Hematopoietic multipotent progenitor cell treated with erythropoietin and hydrocortisone succinate and interleukin-3 and kit ligand, for 8 days (in vitro differentiated cells): ENCODE measurements around the gene GH2.
"Not testable (repeated sequence)": the region's sequence is repeated elsewhere in the genome, so short reads cannot be mapped to it uniquely, and the experiment has no call there.

Experiments
- DNase-seq: peaks from one replicate; pipeline ENCODE4 v3.0.0-alpha.2; 2015

GH2 gene

DNA sequence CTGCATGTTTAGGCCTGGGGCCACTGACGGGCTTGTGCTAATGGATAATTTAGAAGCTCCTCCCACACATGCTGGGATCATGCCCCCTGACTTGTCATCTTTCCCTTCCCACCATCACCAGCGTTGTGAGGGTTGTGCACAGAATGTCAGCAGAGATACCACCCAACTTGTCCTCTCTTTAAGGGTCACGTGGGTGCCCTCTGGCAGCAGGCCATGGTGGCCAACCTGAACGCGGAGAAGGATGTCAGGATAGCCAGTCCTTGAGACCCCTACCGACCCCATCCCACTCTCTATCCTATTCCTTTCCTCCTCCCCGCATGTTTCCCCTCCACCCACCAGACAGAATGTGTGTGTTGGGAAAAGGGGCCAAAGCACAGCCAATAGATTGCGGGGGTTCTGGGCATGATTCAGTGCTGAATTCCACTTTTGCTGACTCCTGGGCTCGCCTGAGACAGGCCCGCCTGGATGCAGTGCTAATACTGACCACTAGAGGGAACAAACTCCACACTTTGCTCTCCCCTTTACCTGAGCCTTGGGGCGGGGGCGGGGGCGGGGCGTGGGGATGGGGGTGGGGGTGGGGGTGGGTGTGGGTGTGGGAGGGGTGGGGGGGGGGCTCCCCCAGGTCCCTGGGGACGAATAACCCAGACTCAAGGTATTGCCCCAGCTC, at the start of gene GH2:
TSS of gene GH2 (minus strand) at position 10 of the 667 bp plus-strand sequence. CDS start 143 bp downstream, outside the sequence.
- peak; percentile 44 for DNase-seq

DNA sequence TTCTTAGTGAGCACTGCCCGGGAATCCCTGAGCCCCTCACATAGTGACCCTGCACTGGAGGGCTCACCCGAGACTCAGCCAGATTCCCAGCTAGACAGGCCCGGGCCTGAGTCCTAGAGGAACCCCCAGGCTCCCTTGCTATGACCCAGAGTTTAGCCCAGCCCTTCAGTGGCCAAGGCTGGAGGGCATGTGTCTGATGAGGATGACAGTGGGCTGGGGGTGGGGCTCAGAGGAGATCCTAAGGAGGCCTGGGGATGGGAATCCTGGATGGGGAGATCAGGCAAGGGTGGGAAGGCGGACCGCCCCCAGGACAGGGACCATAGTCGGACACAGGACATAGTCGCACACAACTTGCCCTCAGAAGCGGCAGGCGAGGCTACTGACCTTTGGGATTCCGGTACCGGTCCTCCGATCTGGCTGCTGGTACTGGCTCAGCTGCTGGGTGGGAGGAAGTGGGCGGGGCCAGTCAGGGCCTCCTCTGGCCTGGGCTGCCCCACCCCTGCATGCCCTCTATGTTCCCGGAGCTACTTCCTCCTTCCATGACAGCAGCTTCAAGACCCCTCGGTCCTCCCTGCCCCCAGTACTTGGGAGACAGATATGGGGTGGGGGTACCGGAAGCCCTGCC, 49.3 kb upstream of the GH2 start:
- DNase-seq, result peak; percentile 35

DNA sequence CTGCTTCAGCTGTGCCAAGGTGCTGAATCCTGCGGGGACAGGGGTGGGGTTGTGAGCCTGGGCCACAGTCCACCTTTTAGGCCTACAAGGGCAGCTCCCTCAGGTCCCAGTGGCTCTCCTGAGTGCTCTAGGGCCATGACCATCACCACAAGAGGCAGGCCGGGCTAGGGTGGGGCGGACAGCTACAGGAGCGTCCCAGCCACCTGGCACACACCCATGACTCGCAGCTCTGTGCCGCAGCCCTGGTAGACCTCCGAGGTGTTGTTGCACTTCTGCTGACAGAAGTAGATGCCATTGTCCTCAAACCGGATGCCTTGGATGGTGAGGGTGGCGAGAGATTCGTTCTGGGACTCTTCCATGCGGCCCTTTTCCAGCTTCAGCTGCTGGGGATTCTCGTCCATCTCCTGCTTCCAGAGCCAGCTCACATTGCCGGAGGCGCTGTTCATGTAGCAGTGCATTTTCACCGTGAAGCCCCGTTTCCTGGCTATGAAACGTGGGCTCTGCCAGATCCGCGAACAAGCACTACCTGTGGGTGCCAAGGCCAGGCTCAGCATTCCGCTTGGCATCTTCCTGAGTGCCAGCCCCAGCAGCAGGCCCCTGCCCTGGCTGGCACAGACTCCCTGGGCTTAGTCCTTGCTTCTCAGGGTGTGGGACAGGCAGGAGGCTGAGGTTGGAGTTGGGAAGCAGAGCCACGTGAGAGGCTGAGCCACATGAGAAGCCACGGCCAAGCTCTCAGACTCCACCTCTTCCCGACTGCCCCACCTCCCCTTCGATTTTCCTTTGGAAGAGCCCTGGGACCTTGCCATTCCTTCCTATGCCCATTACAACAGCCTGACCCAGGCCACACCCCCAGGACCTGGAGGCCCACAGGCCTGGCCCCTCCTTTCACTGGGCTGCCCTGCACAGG, 48.4 kb upstream of the GH2 start:
- no peak for DNase-seq

DNA sequence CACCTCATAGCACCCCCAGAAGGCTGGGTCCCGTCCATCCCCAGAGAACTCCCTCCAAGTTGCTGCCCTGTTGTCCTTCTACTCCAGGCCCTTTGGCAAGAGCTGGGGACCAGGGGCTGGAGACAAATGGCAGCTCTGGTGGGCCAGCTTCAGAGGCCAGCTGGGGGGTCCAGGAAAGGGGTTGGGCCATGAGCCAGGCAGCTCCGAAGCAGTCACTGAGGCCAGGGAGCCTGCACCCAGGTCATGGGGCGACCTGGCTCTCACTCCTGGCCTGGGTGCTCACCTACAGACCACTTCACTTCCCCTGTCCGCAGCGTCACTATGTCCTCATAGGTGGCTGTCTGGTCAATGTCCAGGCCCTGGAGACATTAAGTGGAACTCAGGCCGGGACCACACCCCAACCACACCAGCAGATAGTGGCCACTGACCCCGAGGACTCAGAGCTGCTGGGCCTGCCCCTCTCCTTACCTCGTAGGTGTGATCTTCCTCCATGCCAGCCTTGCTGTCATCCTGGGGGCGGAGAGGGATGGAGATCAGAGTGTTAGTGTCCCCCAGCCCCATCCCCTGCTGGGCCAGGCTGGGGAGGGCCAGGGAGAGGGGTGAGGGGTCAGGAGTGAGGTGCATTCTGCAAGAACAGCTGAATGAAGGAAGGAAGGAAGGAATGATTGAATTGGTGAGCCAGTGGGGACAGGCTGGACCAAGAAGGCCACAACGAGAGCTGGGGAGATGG, 47.4 kb upstream of the GH2 start:
- no peak for DNase-seq

DNA sequence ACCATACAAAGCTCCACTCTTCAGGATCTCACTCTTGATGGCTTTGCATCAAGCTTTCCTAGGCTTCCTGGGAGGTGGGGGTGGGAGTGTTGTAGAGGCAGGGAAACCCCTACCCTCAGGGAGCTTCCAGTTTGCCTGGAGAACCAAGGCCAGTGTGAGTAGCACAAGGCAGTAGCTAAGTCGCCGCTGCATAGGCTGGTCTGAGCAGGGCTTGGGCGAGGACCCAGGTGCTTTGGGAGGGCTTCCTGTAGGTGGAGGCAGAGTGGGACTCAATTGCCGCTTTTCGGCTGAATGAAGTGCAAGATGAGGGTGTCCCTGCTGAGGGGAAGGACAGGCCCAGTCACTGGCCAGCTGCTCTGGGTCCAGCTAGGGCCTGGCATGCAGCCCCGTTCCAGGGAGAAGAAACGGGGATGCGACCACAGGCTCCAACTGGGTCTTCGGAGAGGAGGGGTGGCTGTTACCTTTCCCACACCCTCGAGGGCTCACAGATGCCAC, 46.5 kb upstream of the GH2 start:
- DNase-seq, result no peak

DNA sequence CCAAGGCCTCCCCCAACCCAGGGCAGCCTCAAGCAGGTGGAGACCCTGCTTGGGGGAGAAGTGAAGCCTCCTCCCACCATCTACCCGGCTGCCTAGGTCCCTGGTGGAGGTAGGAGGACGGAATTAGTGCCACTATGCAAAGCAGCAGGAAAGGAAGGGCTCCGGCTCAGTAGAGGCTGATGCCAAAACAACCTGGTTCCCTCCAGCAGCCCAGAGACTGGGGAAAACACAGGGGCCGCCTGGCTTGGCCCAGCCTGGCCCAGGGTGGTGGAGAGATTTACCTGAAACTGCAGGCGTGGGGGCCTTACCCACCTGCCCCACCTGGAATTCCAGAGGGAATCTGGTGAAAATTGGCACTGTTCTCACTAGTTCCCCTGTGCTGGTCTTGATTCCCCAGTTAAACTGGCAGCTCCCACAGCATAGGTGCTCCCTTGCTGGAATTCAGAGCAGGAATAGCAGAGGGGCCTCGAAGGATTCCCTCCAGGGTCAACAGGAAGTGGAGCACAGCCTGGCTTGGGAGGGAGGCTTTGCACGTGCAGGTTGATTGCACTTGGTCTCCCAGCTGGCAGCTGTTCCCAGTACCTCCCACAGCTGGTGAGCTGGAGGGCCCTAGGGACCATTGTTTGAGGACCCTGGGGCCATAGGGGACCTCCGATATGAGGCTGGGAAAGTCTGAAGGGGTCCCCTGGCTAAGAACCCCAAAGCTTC, 45.9 kb upstream of the GH2 start:
- no peak for DNase-seq

DNA sequence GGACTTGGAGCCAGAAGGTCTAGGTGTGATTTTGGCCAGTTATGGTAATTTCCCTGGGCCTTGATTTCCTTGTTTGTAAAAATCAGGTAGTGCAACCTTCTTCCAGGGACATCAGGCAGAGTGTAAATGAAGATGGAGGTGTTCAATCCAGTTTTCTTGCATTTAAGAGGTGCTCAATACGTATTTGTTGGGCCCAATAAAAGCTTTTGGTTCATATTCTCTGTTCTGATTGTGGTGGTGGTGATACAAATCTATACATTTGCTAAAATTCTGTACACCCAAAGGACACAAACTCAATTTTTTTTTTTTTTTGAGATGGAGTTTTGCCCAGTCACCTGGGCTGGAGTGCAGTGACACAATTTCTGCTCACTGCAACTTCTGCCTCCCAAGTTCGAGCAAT, 44.4 kb upstream of the GH2 start:
- no peak for DNase-seq

DNA sequence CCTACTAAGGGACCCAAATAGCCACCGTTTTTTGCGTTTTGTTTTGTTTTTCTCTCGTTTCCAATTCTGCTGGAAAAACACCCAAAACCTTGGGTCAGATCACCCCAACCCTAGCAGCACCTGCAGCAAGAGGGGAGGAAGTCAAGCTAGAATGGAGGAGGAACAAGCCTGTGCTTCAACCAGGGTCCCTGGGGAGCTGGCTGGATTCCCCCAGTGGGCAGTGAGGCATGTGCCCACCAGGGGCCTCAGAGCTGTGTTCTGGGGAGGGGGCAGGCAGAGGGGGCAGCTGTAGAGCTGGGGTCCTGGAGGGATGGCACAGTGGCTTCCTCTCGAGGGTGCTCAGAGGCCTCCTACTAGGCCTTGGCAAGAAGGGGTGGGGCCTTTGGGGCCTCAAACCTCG, 43.9 kb upstream of the GH2 start:
- no peak for DNase-seq

DNA sequence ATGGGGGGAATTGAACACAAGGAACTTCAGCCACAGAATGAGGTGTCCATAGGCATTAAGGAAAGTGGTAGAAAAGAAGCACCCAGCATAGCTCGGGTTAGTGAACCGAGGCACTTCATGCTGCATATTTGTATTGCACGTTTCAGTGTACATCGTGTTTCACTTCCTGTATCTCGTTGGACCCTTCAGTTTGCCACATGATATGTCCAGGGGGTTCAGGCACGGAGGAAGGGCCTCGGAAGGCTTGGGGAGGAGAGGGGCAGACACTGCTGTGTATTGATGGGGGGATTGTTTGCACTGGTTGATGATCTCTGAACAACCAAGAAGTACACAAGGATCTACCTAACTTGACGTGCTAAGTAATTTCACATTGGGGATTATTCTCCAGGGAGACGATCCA, 40.7 kb upstream of the GH2 start:
- DNase-seq, result not testable (repeated sequence)

DNA sequence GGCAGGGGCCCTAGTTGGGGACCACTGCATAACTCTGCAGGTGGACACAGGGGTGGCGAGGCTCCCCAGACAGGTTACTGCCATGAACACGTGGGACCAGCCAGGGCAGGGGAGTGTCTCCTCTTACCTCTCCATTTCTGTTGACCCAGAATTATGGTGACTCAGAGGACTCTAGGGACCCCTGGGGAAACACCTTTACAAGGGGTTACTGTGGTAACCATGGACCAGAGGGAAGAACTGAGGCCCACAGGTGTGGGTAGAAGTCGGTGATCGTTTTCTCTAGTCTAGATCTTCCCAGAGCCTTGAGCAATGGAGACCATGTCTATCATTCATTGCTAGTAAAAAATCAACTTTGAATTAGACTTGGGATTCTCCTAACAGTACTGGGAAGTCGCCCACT, 39.0 kb upstream of the GH2 start:
- DNase-seq, result not testable (repeated sequence)

DNA sequence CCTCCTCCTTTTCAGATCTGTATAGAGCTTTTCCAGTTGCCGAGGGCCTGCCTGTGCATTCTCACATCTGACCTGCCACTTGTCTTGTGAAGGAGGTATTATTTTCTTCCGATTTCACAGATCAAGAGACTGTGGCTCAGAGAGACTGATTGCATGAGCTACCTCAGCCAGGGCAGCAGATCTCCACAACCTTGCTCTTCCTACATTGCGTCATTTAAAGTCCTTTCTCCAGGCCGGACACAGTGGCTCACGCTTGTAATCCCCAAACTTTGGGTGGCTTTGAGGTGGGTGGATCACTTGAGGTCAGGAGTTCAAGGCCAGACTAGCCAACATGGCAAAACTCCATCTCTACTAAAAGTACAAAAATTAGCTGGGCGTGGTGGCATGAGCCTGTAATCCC, 38.3 kb upstream of the GH2 start:
- DNase-seq, result not testable (repeated sequence)

DNA sequence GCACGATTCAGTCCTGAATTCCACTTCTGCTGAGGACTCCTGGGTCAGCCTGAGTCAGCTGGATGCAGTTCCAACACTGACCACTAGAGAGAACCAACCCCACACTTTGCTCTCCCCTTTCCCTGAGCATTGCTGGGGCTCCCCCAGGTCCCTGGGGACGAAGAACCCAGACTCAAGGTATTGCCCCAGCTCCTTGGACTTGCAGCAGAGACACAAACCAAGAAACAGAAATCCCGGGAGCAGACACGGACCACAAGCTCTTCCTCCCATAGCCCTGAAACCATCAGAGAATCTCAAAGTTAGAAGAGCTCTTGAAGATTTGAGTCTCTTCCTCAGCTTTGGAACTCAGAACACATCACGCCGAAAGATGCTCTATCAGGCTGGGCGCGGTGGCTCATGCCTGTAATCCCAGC, 37.6 kb upstream of the GH2 start:
- DNase-seq, result peak; percentile 71

DNA sequence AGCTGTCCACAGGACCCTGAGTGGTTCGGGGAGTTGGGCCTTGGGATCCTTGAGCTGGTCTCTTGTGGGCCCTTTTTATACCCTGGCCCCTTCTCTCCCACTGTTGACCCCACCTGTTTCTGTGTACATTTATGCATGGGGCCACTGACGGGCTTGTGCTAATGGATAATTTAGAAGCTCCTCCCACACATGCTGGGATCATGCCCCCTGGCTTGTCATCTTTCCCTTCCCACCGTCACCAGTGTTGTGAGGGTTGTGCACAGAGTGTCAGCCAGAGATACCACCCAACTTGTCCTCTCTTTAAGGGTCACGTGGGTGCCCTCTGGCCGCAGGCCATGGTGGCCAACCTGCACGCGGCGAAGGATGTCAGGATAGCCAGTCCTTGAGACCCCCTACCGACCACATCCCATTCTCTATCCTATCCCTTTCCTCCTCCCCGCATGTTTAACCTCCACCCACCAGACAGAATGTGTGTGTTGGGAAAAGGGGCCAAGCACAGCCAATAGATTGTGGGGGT, 37.1 kb upstream of the GH2 start, which contains the start of gene GH1:
TSS of gene GH1 (minus strand) at position 51 of the 517 bp plus-strand sequence. CDS start 63 bp downstream, outside the sequence.
- DNase-seq, result not testable (repeated sequence)

DNA sequence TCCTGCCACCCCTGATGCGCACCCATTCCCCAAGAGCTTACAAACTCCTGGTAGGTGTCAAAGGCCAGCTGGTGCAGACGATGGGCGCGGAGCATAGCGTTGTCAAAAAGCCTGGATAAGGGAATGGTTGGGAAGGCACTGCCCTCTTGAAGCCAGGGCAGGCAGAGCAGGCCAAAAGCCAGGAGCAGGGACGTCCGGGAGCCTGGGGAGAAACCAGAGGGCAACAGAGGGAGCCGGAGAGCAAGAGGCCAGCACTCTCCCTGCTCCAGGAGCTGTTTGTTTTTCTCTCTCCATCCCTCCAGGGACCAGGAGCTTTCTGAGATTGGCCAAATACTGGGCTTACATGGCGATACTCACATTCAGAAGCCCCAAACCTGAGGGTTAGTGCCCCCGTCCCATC, 36.6 kb upstream of the GH2 start:
- DNase-seq, result no peak

DNA sequence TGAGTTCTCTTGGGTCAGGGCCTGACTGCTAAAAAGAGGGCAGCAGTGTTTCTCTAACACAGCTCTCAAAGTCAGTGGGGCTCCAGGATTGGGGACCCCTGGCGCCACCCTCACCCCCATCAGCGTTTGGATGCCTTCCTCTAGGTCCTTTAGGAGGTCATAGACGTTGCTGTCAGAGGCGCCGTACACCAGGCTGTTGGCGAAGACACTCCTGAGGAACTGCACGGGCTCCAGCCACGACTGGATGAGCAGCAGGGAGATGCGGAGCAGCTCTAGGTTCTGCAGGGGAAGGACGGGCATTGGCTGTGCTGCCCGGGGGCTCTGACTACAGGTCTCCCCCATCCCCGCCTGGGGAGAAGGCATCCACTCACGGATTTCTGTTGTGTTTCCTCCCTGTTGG, 35.9 kb upstream of the GH2 start:
- DNase-seq, result no peak

DNA sequence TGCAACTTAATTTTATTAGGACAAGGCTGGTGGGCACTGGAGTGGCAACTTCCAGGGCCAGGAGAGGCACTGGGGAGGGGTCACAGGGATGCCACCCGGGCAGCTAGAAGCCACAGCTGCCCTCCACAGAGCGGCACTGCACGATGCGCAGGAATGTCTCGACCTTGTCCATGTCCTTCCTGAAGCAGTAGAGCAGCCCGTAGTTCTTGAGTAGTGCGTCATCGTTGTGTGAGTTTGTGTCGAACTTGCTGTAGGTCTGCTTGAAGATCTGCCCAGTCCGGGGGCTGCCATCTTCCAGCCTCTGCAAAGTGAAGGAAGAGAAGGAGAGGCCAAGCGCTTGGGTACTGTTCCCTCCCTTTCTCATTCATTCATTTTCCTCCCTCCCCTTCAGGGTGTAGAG, 35.5 kb upstream of the GH2 start:
- DNase-seq, result not testable (repeated sequence)

DNA sequence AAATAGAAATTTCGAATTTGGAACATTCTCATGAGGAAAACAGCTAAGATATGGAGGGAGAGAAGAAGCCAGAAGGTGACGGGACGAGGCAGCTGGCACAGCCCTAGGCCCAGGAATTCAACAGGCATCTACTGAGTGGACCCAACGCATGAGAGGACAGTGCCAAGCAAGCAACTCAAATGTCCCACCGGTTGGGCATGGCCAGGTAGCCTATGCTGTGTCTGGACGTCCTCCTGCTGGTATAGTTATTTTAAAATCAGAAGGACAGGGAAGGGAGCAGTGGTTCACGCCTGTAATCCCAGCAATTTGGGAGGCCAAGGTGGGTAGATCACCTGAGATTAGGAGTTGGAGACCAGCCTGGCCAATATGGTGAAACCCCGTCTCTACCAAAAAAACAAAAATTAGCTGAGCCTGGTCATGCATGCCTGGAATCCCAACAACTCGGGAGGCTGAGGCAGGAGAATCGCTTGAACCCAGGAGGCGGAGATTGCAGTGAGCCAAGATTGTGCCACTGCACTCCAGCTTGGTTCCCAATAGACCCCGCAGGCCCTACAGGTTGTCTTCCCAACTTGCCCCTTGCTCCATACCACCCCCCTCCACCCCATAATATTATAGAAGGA, 34.9 kb upstream of the GH2 start:
- DNase-seq, result no peak

DNA sequence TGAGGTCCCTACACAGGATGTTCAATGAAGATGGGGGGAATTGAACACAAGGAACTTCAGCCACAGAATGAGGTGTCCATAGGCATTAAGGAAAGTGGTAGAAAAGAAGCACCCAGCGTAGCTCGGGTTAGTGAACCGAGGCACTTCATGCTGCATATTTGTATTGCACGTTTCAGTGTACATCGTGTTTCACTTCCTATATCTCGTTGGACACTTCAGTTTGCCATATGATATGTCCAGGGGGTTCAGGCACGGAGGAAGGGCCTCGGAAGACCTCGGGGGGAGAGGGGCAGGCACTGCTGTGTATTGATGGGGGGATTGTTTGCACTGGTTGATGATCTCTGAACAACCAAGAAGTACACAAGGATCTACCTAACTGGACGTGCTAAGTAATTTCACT, 34.0 kb upstream of the GH2 start:
- not testable (repeated sequence) for DNase-seq

DNA sequence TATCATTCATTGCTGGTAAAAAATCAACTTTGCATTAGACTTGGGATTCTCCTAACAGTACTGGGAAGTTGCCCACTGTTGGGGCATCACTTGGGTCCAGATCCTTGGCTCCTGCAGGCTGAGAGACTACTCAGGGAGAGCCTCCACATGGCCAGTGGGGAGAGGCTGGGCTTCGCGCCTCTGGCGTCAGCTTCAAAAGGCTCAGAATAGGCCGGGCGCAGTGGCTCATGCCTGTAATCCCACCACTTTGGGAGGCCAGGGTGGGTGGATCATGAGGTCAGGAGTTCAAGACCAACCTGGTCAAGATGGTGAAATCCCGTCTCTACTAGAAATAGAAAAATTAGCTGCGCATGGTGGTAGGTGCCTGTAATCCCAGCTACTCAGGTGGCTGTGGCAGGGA, 32.7 kb upstream of the GH2 start:
- no peak for DNase-seq

DNA sequence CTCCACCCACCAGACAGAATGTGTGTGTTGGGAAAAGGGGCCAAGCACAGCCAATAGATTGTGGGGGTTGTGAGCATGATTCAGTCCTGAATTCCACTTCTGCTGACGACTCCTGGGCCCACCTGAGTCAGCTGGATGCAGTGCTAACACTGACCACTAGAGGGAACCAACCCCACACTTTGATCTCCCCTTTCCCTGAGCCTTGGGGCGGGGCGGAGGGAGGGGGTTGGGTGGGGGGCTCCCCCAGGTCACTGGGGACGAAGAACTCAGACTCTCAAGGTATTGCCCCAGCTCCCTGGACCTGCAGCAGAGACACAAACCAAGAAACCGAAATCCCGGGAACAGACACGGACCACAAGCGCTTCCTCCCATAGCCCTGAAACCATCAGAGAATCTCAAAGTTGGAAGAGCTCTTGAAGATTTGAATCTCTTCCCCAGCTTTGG, 29.9 kb upstream of the GH2 start:
- peak; percentile 38 for DNase-seq

DNA sequence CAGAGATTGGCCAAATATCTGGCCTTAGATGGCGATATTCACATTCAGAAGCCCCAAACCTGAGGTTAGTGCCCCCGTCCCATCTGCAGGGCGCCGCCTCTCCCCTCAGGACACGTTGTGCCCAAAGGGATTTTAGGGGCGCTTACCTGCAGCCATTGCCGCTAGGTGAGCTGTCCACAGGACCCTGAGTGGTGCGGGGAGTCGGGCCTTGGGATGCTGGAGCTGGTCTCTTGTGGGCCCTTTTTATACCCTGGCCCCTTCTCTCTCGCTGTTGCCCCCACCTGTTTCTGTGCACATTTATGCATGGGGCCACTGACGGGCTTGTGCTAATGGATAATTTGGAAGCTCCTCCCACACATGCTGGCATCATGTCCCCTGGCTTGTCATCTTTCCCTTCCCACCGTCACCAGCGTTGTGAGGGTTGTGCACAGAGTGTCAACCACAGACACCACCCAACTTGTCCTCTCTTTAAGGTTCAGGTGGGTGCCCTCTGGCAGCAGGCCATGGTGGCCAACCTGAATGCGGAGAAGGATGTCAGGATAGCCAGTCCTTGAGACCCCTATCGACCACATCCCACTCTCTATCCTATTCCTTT, 29.4 kb upstream of the GH2 start, which contains the start of gene CSHL1:
TSS of gene CSHL1 (minus strand) at position 218 of the 595 bp plus-strand sequence. CDS start at position 156, 62 bp downstream.
- DNase-seq, result no peak
